Epithelial cell of prostate (primary cell): ENCODE results near the gene RAD23B.
A peak's percentile ranks its signal among the peaks of the same experiment; 100 is the strongest.

Source experiments
- DNase-seq: peaks from one replicate; pipeline ENCODE4 v3.0.0-alpha.2; 2011; ENCODE audit warnings: low read depth, low spot score
- H3K27ac ChIP-seq: fragments of 450-650 bp; 2 replicates; pipeline ENCODE4 v1.5.1; 2017; ENCODE audit warnings: mild to moderate bottlenecking

RAD23B gene

GRCh38 chr9:107266624-107267368 lies 16.3 kb upstream of the RAD23B start:
- no peak for DNase-seq
- H3K27ac ChIP-seq, result peak overlapping the region; percentile 41

GRCh38 chr9:107268560-107268959 lies 14.5 kb upstream of the RAD23B start:
- DNase-seq, result no peak
- H3K27ac ChIP-seq, result no peak overlapping the region

- H3K27ac ChIP-seq, result no peak overlapping the region
- no peak for DNase-seq
Measured at GRCh38 chr9:107269254-107269653, 13.8 kb upstream of the RAD23B start.

- DNase-seq, result no peak
- H3K27ac ChIP-seq, result no peak overlapping the region
Measured at GRCh38 chr9:107269681-107270080, 13.4 kb upstream of the RAD23B start.

- no peak for DNase-seq
- H3K27ac ChIP-seq, result no peak overlapping the region
Measured at GRCh38 chr9:107270082-107270481, 13.0 kb upstream of the RAD23B start.

GRCh38 chr9:107270580-107270979 lies 12.5 kb upstream of the RAD23B start:
- DNase-seq, result no peak
- no peak overlapping the region for H3K27ac ChIP-seq

- DNase-seq, result no peak
- peak overlapping the region; percentile 71 for H3K27ac ChIP-seq
Measured at GRCh38 chr9:107273634-107274033, 9.4 kb upstream of the RAD23B start.

- peak overlapping the region; percentile 71 for H3K27ac ChIP-seq
Measured at GRCh38 chr9:107274096-107274495, 9.0 kb upstream of the RAD23B start.

GRCh38 chr9:107274953-107275422 lies 8.1 kb upstream of the RAD23B start:
- DNase-seq, result peak; percentile 93
- H3K27ac ChIP-seq, result peak overlapping the region; percentile 71

More at GRCh38 chr9:107274096-107274495, 9.0 kb upstream of the RAD23B start:
- DNase-seq, result no peak

GRCh38 chr9:107275530-107275929 lies 7.5 kb upstream of the RAD23B start:
- no peak for DNase-seq
- peak overlapping the region; percentile 71 for H3K27ac ChIP-seq

GRCh38 chr9:107276966-107277710 lies 5.9 kb upstream of the RAD23B start:
- H3K27ac ChIP-seq, result no peak overlapping the region
- no peak for DNase-seq

GRCh38 chr9:107277801-107278200 lies 5.3 kb upstream of the RAD23B start:
- no peak overlapping the region for H3K27ac ChIP-seq
- no peak for DNase-seq

GRCh38 chr9:107279086-107279485 lies 4.0 kb upstream of the RAD23B start:
- no peak overlapping the region for H3K27ac ChIP-seq
- no peak for DNase-seq

- peak overlapping the region; percentile 91 for H3K27ac ChIP-seq
- DNase-seq, result peak; percentile 91
Measured at GRCh38 chr9:107280543-107280942, 2.5 kb upstream of the RAD23B start.

- peak overlapping the region; percentile 91 for H3K27ac ChIP-seq
Measured at GRCh38 chr9:107281184-107281583, 1.9 kb upstream of the RAD23B start.

GRCh38 chr9:107281922-107282667 lies 984 bp upstream of the RAD23B start:
- no peak for DNase-seq

More at GRCh38 chr9:107281184-107281583, 1.9 kb upstream of the RAD23B start:
- DNase-seq, result no peak

GRCh38 chr9:107283623-107284616 lies 841 bp downstream of the RAD23B start:
- DNase-seq, result no peak
- peak overlapping the region; percentile 91 for H3K27ac ChIP-seq

More at GRCh38 chr9:107281922-107282667, 984 bp upstream of the RAD23B start:
- peak overlapping the region; percentile 91 for H3K27ac ChIP-seq

- DNase-seq, result no peak
- peak overlapping the region; percentile 91 for H3K27ac ChIP-seq
Measured at GRCh38 chr9:107284636-107285035, 1.6 kb downstream of the RAD23B start.

GRCh38 chr9:107285286-107285685 lies 2.2 kb downstream of the RAD23B start:
- peak overlapping the region; percentile 91 for H3K27ac ChIP-seq
- no peak for DNase-seq
